DOHH2 (cell line): ENCODE measurements around the gene AIFM1.
A peak's percentile ranks its signal among the peaks of the same experiment; 100 is the strongest.

Source experiments
- H3F3A ChIP-seq: fragments of 200-600 bp; sonication (generic), shearing (Covaris generic); 2 replicates; pipeline ENCODE4 v1.6.0; 2016; ENCODE audit warnings: antibody characterized with exemption, mild to moderate bottlenecking; ENCODE audit not compliant: control insufficient read depth, insufficient read depth
- H3K27ac ChIP-seq: fragments of 200-600 bp; sonication (generic); 2 replicates; pipeline ENCODE4 v1.5.1; 2014; ENCODE audit warnings: low read depth, mild to moderate bottlenecking, low read length, moderate library complexity
- H3K27me3 ChIP-seq: fragments of 200-600 bp; sonication (generic); 2 replicates; pipeline ENCODE4 v1.6.1; 2014; ENCODE audit warnings: mild to moderate bottlenecking, low read length, mixed read lengths; ENCODE audit not compliant: control insufficient read depth
- H3K36me3 ChIP-seq: fragments of 200-600 bp; sonication (generic); 2 replicates; pipeline ENCODE4 v1.6.1; 2014; ENCODE audit warnings: mild to moderate bottlenecking, low read length, moderate library complexity, mixed read lengths; ENCODE audit not compliant: control insufficient read depth
- H3K4me1 ChIP-seq: fragments of 200-600 bp; sonication (generic); 2 replicates; pipeline ENCODE4 v1.6.1; 2014; ENCODE audit warnings: mild to moderate bottlenecking, low read length, mixed read lengths; ENCODE audit not compliant: control insufficient read depth
- H3K4me2 ChIP-seq: fragments of 200-600 bp; sonication (generic); 2 replicates; pipeline ENCODE4 v1.6.0; 2014; ENCODE audit warnings: mild to moderate bottlenecking, low read length, moderate library complexity
- H3K4me3 ChIP-seq: fragments of 200-600 bp; sonication (generic); 2 replicates; pipeline ENCODE4 v1.5.1; 2014; ENCODE audit warnings: mild to moderate bottlenecking, low read length, mixed read lengths
- H3K79me2 ChIP-seq: fragments of 200-600 bp; sonication (generic); 2 replicates; pipeline ENCODE4 v1.6.1; 2014; ENCODE audit warnings: mild to moderate bottlenecking, low read length, mixed read lengths; ENCODE audit not compliant: control insufficient read depth
- H3K9me2 ChIP-seq: fragments of 200-600 bp; sonication (generic); replicated peaks from 2 replicates; pipeline ENCODE4 v1.6.1; 2014; ENCODE audit warnings: mild to moderate bottlenecking, low read length, mixed read lengths; ENCODE audit not compliant: control insufficient read depth
- H3K9me3 ChIP-seq: fragments of 200-600 bp; sonication (generic); 2 replicates; pipeline ENCODE4 v1.6.1; 2014; ENCODE audit warnings: antibody characterized with exemption, low read length, mixed read lengths; ENCODE audit not compliant: control insufficient read depth, insufficient read depth
- H4K20me1 ChIP-seq: fragments of 200-600 bp; sonication (generic); 2 replicates; pipeline ENCODE4 v1.6.0; 2014; ENCODE audit warnings: low read depth, mild to moderate bottlenecking, antibody characterized with exemption, low read length, moderate library complexity; ENCODE audit not compliant: control insufficient read depth, insufficient read depth
- EZH2phosphoT487 ChIP-seq: fragments of 200-600 bp; sonication (generic); IDR thresholded peaks from 2 replicates; pipeline ENCODE4 v1.6.1; 2017; ENCODE audit warnings: borderline replicate concordance, mild to moderate bottlenecking, antibody characterized with exemption, low read length, moderate library complexity, mixed read lengths
- TF ChIP-seq, protein P1 (sequence below): fragments of 200-600 bp; sonication (generic); IDR thresholded peaks from one replicate; pipeline ENCODE4 v1.5.1; 2014; ENCODE audit warnings: antibody characterized with exemption, mild to moderate bottlenecking, low read depth, low read length; ENCODE audit not compliant: poor library complexity, severe bottlenecking

Gene AIFM1

DNA sequence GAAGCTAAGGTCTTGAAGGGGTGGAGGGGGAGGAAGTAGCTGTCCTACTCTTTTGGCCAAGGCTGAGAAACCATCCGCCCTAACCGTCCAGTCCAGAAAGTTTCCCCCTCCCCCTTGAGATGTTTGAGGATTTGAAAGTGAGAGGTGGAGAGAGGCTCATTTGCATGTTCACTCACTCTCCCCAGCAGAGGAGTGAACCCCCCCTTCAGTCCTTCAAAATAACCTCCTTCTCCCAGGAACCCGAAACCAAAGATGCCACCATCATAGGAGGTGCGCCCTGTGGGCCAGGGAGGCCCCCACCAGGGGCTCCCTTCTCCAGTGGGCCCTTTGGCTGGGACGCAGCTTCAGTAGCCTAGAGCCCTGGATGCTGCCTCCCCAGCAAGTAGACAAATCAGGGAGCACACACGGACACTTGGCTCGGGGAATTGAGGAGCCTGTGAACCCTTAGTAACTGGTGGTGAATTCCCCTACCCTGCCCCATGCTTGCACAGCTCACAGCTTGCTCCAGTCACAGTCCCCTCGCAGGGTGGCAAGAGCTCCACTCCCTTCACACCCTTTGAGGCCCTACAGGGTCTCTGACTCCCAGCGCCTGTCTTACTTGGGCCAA lies 80.9 kb downstream of the AIFM1 start:
- H3K4me3 ChIP-seq = peak overlapping the region; percentile 74
- no peaks in the 10 kb centered on the region for H3K9me3 ChIP-seq
- peak overlapping the region; percentile 97 for H3K4me2 ChIP-seq
- peaks cover 19% of the 10 kb centered on the region for H3F3A ChIP-seq
- peaks cover 15% of the 10 kb centered on the region for H3K36me3 ChIP-seq
- peaks cover 60% of the 10 kb centered on the region for H3K79me2 ChIP-seq
- no peaks in the 10 kb centered on the region for H3K9me2 ChIP-seq
- TF ChIP-seq, protein P1, sequence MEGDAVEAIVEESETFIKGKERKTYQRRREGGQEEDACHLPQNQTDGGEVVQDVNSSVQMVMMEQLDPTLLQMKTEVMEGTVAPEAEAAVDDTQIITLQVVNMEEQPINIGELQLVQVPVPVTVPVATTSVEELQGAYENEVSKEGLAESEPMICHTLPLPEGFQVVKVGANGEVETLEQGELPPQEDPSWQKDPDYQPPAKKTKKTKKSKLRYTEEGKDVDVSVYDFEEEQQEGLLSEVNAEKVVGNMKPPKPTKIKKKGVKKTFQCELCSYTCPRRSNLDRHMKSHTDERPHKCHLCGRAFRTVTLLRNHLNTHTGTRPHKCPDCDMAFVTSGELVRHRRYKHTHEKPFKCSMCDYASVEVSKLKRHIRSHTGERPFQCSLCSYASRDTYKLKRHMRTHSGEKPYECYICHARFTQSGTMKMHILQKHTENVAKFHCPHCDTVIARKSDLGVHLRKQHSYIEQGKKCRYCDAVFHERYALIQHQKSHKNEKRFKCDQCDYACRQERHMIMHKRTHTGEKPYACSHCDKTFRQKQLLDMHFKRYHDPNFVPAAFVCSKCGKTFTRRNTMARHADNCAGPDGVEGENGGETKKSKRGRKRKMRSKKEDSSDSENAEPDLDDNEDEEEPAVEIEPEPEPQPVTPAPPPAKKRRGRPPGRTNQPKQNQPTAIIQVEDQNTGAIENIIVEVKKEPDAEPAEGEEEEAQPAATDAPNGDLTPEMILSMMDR = no peak
- no peak for TF ChIP-seq EZH2phosphoT487
- H3K27ac ChIP-seq = peak overlapping the region; percentile 97
- H3K4me1 ChIP-seq = peaks cover 80% of the 10 kb centered on the region
- no peaks in the 10 kb centered on the region for H4K20me1 ChIP-seq
- no peaks in the 10 kb centered on the region for H3K27me3 ChIP-seq

DNA sequence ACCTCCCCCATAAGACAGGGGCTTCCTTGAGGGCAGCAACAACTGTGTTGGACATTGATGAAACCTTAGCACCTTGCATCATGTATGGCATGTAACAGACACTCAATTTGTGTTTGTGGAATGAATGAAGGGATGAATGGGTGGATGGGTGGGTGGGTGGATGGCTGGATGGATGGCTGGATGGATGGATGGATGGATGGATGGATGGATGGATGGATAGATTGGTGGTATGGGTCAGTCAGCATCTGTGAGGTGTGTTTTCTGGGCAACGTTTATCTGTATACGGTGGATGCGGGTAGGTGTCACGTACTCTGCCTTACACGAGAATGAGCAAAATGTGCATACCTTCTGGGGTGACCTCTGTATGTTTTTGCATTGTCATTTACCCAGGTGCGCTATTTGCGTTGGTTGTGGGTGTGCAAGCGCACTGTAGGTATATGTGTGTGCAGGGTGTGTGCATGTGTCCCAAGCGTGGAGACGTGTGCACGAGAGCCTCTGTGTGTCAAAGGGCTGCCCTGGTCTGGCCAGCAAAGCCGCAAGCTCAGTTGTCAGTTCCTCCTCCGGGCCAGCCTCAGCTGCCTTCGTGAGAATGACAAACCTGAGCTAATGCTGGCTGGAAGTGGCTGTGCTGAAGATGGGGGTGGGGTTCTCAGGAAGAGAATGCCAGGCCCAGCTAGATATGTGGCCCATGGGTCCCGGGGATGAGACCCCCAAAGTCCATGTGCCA lies 81.8 kb downstream of the AIFM1 start:
- no peak for TF ChIP-seq EZH2phosphoT487
- TF ChIP-seq, protein P1 = no peak
- H3K36me3 ChIP-seq = peaks cover 19% of the 10 kb centered on the region
- peaks cover 19% of the 10 kb centered on the region for H3F3A ChIP-seq
- H3K9me2 ChIP-seq = no peaks in the 10 kb centered on the region
- peak overlapping the region; percentile 97 for H3K4me2 ChIP-seq
- no peaks in the 10 kb centered on the region for H3K9me3 ChIP-seq
- no peaks in the 10 kb centered on the region for H3K27me3 ChIP-seq
- H3K79me2 ChIP-seq = peaks cover 58% of the 10 kb centered on the region
- peak overlapping the region; percentile 97 for H3K27ac ChIP-seq
- H4K20me1 ChIP-seq = no peaks in the 10 kb centered on the region
- H3K4me3 ChIP-seq = peak overlapping the region; percentile 74
- peaks cover 75% of the 10 kb centered on the region for H3K4me1 ChIP-seq

GRCh38 chrX:130083107-130083490 lies 82.5 kb downstream of the AIFM1 start:
- H3K27me3 ChIP-seq = no peaks in the 10 kb centered on the region
- peaks cover 19% of the 10 kb centered on the region for H3K36me3 ChIP-seq
- no peaks in the 10 kb centered on the region for H3K9me2 ChIP-seq
- no peaks in the 10 kb centered on the region for H3K9me3 ChIP-seq
- H3K4me2 ChIP-seq = peak overlapping the region; percentile 97
- H3K79me2 ChIP-seq = peaks cover 54% of the 10 kb centered on the region
- H3K4me1 ChIP-seq = peaks cover 68% of the 10 kb centered on the region
- no peak for TF ChIP-seq EZH2phosphoT487
- TF ChIP-seq, protein P1 = no peak
- peak overlapping the region; percentile 97 for H3K27ac ChIP-seq
- H3K4me3 ChIP-seq = peak overlapping the region; percentile 74
- H3F3A ChIP-seq = peaks cover 19% of the 10 kb centered on the region
- no peaks in the 10 kb centered on the region for H4K20me1 ChIP-seq
